ENCODE measurements around the gene HEATR5A.

- no peak for TF ChIP-seq CTCF (conservative IDR thresholded peaks at IDR 0.05 in 1 of 2, IDR thresholded peaks at IDR 0.05 in 1 of 2; ENCODE audit: low read depth in 1 of 2, low read length in 2 of 2)
- TF ChIP-seq EZH2 (IDR thresholded peaks at IDR 0.05; ENCODE audit: low read length, missing control alignments) = no peak
These were observed 144.6 kb downstream of the HEATR5A start for GRCh38 chr14:31275731-31276130.

All from fibroblast of lung (primary cell).